ENCODE data around the gene ENPP6.

DNA sequence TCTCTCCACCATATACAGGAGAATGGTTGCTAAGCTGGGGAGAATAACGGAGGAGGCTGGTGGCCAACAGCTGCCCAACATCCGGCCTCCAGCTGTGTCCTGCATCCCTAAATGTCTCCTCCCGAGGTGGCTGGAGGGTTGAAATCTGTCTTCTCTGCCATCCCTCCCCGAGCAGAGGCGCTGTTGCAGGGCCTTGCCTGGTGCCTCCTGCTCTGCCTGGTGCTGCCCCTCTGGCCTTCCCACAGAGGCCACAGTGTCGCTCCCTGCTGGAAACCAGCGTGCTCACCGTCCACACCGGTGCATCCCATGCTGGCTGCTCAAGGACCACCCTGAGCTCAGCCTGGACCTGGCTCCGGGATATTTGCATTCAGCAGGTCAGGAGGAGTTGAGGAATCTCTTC is 115.2 kb downstream of the ENPP6 start:
- no peak for TF ChIP-seq EZH2 (IDR thresholded peaks at IDR 0.05)
- TF ChIP-seq POLR2AphosphoS5 (IDR thresholded peaks at IDR 0.05; ENCODE audit: borderline replicate concordance, low read depth, low read length), result no peak

Data from SK-N-MC (cell line).